GM10266 (cell line): ENCODE results near the gene WAPL.

Experiments
- DNase-seq: peaks from one replicate; pipeline ENCODE4 v3.0.0; 2012; ENCODE audit errors: extremely low spot score
- TF ChIP-seq, protein P1 (sequence below): IDR thresholded peaks from 2 replicates; pipeline ENCODE4 v1.5.1; 2012; ENCODE audit warnings: mild to moderate bottlenecking, low read depth; ENCODE audit not compliant: control insufficient read depth, insufficient read depth; ENCODE audit errors: missing control alignments

The WAPL gene

DNA sequence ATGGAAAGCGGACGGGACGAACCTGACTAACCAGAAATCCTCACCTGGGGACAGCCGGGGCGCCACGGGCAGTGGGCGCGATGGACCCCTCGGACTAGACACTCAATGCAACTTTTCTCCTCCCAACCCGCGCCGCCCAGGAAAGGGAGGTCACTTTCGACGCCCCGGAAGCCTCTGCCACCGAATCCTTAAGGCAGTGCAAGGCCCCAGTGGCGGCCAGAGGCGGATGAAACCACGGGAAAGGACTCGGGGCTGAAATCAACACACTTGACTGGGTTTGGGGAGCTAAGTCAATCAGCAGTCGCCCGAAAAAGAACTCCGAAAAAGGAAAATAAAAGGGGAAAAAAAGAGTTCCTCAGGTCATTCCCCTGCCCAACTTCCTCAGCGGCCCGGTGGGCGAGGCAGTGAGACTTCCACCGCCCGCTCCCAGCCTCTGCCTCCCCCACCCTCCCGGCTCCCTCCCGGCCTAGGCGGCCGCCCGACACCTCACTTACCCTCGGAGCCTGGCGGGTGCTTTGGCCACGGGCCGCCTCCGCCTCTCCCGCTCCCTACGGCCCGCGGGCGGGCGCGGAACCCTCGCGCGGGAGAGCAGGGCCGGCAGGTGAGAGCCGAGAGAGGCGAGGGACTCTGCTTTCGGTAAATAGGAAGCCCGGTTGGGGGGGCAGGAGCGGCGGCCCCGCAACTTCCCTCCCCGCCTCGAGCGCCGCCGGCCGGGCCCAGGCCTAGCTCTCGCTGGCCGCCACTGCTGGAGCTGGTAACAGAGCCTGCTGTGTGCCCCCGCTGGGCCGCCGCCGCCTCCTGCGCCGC lies 518 bp downstream of the WAPL start:
- TF ChIP-seq, protein P1, sequence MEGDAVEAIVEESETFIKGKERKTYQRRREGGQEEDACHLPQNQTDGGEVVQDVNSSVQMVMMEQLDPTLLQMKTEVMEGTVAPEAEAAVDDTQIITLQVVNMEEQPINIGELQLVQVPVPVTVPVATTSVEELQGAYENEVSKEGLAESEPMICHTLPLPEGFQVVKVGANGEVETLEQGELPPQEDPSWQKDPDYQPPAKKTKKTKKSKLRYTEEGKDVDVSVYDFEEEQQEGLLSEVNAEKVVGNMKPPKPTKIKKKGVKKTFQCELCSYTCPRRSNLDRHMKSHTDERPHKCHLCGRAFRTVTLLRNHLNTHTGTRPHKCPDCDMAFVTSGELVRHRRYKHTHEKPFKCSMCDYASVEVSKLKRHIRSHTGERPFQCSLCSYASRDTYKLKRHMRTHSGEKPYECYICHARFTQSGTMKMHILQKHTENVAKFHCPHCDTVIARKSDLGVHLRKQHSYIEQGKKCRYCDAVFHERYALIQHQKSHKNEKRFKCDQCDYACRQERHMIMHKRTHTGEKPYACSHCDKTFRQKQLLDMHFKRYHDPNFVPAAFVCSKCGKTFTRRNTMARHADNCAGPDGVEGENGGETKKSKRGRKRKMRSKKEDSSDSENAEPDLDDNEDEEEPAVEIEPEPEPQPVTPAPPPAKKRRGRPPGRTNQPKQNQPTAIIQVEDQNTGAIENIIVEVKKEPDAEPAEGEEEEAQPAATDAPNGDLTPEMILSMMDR, result no peak
- DNase-seq, result peak; percentile 66

DNA sequence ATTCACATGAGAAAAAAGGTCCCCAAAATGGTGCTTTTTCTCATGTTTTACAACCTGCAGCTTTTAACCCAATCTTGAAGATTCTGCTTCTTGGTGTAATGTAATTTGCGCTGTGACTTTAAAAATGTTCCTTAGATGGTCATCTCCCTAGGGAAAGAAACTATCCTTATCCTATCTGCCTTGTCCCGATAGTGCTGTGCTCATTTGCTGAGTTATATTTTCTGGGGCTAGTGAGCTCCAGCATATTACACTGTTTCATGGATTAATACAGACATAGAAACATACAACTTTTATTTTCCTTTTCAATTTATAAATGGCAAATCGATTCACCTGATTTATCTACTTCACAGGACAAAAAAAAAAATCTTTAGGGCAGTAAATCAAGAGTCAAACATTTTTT lies 2.8 kb downstream of the WAPL start:
- TF ChIP-seq, protein P1, result no peak
- DNase-seq, result no peak

DNA sequence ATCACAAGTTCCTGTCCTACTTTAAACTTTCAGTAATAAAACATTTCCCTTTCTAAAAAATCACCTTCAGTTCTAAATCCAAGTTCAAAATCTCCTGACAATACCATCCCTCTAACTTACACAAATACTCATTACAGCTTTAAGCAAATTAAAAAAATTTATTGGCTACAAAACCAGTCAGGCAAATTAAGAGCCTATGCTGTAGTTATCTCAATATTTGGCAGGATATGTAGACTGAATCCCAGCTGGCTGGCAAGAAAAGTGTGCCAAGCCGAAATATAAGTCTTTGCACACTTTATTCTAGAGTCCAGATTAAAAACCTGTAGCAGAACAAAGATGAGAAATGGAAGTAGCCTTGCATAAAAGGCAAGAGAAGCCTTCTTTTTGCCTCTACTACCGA lies 9.5 kb downstream of the WAPL start:
- TF ChIP-seq, protein P1, result no peak
- DNase-seq, result no peak

DNA sequence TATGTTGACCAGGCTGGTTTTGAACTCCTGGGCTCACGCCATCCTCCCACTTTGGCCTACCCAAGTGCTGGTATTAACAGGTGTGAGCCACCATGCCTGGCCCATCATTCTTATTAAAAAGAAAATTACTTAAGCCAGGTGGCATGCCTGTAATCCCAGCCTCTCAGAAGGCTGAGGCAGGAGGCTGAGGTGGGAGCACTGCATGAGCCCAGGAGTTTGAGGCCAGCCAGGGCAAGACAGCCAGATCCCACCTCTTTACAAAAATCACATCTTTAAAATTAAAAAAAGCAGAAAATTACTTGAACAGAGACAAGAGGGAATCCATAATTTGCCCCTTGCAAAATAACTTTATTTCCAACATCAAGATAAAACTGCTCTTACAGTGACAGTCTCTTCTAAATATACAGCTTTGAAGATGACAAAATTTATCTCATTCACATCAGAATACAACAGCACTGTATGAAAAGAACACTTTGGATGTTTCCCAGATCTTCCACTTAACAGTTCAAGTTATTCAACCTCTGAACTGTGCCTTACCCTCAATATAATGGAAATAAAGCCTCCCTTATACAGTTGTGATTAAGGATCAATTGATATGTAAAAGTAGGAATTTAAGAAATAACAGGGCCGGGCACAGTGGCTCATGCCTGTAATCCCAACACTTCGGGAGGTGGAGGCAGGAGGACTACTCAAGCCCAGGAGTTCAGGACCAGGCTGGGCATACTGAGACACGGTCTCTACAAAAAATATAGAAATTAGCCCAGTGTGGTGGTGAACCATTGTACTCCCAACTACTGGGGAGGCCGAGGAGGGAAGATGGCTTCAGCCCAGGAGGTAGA lies 10.3 kb downstream of the WAPL start:
- TF ChIP-seq, protein P1, result no peak
- DNase-seq, result no peak

DNA sequence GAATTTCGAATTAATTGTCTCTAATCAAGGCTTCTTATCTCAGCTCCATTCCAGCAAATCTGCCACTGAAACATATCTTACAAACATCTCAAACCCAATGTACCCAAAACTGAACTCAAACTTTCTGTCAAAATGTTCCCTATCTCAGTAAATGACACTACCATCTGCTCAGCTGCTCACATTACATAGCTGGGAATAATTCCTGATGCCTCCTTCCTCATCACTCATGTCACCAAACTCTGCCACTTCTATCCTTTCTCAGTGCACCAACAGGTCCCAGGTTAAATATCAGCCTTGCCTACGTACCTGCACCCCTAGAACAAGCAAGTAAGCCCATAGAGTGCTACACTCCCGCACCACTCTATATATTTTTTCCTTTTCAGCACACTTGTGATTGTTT lies 12.4 kb downstream of the WAPL start:
- DNase-seq, result no peak
- TF ChIP-seq, protein P1, result no peak

DNA sequence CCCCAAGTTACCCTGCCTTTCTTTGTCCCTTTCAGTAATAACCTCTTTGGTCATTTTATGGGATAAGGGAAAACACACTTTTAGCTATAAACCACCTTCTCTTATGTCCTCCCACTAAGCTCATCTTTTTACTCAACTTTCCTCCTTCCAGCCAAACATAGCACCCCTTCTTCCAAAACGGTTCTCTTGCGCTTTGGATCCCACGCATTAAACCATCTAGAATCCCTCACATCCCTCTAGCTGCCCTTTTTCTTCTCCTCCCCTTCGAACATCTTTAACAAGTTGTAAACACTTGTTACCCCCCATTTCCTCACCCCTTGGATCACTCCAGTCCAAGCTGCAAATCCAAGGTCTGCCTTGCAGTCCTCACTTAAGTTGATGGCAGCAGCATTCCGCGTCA lies 13.4 kb downstream of the WAPL start:
- DNase-seq, result no peak
- TF ChIP-seq, protein P1, result no peak

DNA sequence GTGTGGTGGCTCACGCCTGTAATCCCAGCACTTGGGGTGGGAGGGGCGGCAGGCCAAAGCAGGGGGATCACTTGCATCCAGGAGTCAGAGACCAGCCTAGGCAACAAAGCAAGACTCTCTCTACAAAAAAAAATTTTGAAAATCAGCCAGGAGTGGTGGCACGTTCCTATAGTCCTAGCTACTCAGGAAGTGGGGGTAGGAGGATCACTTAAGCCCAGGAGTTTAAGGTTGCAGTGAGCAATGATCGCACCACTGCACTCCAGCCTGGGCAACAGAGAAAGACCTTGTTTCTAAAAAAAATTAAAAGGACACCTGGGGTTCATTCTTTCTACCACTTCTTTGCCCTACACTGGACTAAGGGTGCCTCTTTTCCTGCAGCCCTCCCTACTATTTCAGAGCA lies 15.1 kb downstream of the WAPL start:
- TF ChIP-seq, protein P1, result no peak
- DNase-seq, result no peak
